Measurements from ENCODE around the gene PSMD5. TPM values are rescaled to one million over a fixed set of nuclear protein-coding genes. Genes with fewer than 3 reads are reported as not detected.

The PSMD5 gene
- total RNA-seq, 1 donor from 2014 or later = 43.6 TPM

DNA sequence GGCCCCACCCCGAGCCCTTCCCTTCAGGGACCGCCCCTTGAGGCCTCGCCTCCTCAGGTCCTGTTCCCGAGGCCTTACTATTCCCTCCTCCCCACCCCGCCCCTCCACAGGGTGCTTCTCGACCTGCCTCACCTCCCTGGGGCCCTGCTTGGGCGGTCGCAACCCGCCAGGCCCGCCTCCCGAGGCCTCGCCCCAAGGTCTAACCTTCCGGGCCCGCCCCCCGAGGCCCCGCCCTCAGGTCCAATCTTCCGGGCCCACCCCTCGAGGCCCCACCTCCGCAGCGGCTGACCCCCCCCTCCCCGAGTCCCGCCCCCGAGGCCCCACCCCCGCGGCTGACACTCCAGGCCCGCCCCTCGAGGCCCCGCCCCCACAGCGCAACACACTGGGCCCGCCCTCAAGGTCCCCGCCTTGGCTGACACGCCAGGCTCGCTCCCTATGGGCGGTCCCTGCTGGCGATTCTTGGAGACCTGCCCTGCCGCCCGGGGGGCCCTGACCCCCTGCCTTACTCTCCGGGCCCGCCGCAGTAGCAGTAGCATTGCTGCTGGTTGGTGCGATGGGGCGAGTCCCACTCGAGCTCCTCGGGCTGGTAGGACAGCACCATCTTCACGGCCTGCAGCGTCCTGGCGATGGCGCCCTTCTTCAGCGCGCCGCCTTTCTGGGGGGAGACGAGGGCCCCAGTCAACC lies 26.1 kb upstream of the PSMD5 start:
- TF ChIP-seq, protein P1, sequence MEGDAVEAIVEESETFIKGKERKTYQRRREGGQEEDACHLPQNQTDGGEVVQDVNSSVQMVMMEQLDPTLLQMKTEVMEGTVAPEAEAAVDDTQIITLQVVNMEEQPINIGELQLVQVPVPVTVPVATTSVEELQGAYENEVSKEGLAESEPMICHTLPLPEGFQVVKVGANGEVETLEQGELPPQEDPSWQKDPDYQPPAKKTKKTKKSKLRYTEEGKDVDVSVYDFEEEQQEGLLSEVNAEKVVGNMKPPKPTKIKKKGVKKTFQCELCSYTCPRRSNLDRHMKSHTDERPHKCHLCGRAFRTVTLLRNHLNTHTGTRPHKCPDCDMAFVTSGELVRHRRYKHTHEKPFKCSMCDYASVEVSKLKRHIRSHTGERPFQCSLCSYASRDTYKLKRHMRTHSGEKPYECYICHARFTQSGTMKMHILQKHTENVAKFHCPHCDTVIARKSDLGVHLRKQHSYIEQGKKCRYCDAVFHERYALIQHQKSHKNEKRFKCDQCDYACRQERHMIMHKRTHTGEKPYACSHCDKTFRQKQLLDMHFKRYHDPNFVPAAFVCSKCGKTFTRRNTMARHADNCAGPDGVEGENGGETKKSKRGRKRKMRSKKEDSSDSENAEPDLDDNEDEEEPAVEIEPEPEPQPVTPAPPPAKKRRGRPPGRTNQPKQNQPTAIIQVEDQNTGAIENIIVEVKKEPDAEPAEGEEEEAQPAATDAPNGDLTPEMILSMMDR (conservative IDR thresholded peaks at IDR 0.05) = peak; percentile 34
- peaks cover 15% of the 10 kb centered on the region for H3K4me1 Mint-ChIP-seq (ENCODE audit: unreplicated experiment)
- H3K9me3 Mint-ChIP-seq = no peaks in the 10 kb centered on the region
- H3K27me3 Mint-ChIP-seq = no peaks in the 10 kb centered on the region
- peak overlapping the region; percentile 89 for H3K27ac Mint-ChIP-seq
- peak; percentile 93 for DNase-seq (ENCODE audit: extremely low spot score, unreplicated experiment)
- peak overlapping the region; percentile 89 for H3K4me3 Mint-ChIP-seq
- peaks cover 7% of the 10 kb centered on the region for H3K36me3 Mint-ChIP-seq

DNA sequence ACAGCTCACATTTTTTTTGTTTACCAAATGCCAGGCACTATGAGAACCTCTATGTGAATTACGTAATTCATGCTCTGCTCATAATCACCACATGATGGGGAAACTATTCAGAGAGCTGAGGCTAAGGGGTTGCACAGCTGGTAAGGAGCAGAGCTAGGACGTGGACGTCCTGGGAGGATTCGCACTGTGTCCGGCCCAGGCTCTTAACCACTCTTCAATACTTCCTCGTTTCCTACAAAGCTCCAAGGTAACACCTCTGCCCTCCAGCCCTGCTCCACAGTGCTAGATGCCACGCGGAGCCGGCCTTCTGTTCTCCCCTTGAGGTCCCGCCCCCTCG lies 25.6 kb upstream of the PSMD5 start:
- Mint-ChIP-seq H3K27ac (peak overlapping the region; percentile 40), H3K27me3 (no peaks in the 10 kb centered on the region), H3K36me3 (peaks cover 4% of the 10 kb centered on the region), H3K4me1 (ENCODE audit: unreplicated experiment) (peaks cover 10% of the 10 kb centered on the region), H3K4me3 (peak overlapping the region; percentile 70), H3K9me3 (no peaks in the 10 kb centered on the region)
- TF ChIP-seq, protein P1 (conservative IDR thresholded peaks at IDR 0.05) = no peak
- DNase-seq (ENCODE audit: extremely low spot score, unreplicated experiment) = no peak

DNA sequence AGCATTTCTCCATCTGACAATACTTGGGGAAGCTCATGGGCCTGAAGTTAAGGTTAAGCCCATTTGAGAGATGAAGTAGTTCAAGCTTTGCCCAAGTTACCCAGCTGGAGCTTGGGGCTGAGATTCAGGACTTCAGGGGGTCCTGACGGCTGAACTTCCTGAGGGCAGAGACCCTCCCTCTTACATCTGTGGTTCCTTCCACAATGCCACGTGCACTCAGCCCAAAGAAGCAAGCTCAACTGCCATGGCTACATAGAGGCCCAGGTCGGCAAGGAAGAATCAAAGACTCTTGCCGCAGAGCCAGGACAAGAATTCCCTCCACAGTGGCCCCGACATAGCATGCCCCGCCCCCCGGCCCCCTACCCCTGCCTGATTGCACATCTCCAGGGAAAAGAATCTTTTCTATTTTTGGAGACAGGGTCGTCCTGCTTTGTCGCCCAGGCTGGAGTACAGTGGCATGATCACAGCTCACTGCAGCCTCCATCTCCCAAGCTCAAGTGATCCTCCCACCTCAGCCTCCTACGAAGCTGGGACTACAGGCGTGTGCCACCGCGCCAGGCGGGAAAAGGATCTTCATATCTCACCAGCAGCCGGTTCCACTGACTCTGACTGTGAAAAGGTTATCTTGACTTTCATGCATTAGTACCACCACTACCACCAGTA lies 25.1 kb upstream of the PSMD5 start:
- H3K27ac Mint-ChIP-seq = peak overlapping the region; percentile 40
- H3K36me3 Mint-ChIP-seq = peaks cover 9% of the 10 kb centered on the region
- DNase-seq (ENCODE audit: extremely low spot score, unreplicated experiment) = no peak
- peaks cover 10% of the 10 kb centered on the region for H3K4me1 Mint-ChIP-seq (ENCODE audit: unreplicated experiment)
- H3K4me3 Mint-ChIP-seq = peak overlapping the region; percentile 70
- no peaks in the 10 kb centered on the region for H3K27me3 Mint-ChIP-seq
- TF ChIP-seq, protein P1 (conservative IDR thresholded peaks at IDR 0.05) = no peak
- no peaks in the 10 kb centered on the region for H3K9me3 Mint-ChIP-seq

DNA sequence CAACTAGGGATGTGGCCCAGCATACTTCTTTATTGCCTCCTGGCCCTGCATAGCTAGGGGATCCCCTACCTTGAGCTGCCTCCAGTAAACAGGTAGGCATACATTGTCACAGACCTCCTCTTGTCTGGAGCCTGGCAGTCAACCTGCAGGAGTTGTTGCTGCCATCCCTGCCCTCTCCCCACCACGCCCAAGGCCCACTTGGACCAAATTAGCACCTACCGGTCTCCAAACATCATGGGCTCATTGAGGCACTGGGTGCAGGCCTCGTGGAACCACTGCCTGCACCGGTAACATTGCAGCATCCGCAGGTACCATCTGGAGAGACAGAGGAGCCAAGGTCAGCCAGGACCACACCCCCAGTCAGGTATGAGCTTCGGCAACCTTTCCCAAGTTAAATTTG lies 23.9 kb upstream of the PSMD5 start:
- H3K4me1 Mint-ChIP-seq (ENCODE audit: unreplicated experiment) = peaks cover 10% of the 10 kb centered on the region
- H3K36me3 Mint-ChIP-seq = peaks cover 8% of the 10 kb centered on the region
- H3K27me3 Mint-ChIP-seq = no peaks in the 10 kb centered on the region
- DNase-seq (ENCODE audit: extremely low spot score, unreplicated experiment) = no peak
- TF ChIP-seq, protein P1 (conservative IDR thresholded peaks at IDR 0.05) = no peak
- H3K4me3 Mint-ChIP-seq = no peak overlapping the region
- H3K9me3 Mint-ChIP-seq = no peaks in the 10 kb centered on the region
- peak overlapping the region; percentile 32 for H3K27ac Mint-ChIP-seq

DNA sequence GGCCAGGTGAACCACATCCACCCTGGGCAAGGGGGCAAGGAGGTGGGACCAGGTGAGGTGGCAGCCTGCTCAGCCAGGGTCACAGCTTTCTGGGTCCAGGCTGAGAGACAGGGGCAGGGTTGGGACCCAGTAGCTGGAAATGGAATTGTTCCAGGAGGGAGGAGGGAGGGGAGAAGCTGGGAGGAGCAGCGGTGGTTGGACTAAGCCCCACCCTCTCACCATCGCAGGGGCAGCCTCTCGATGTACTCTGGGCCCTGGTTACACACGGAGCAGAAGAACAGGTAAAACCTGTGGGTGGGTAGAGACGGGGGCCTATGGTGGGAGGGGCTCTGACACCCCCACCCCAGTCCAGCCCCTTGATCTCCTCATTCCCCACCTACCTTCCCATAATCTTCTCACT lies 23.1 kb upstream of the PSMD5 start:
- peak overlapping the region; percentile 32 for H3K27ac Mint-ChIP-seq

More for the DNA sequence above, 23.1 kb upstream of the PSMD5 start:
- peaks cover 10% of the 10 kb centered on the region for H3K4me1 Mint-ChIP-seq (ENCODE audit: unreplicated experiment)
- no peaks in the 10 kb centered on the region for H3K9me3 Mint-ChIP-seq
- peak overlapping the region; percentile 77 for H3K4me3 Mint-ChIP-seq
- TF ChIP-seq, protein P1 (conservative IDR thresholded peaks at IDR 0.05) = no peak
- no peak for DNase-seq (ENCODE audit: extremely low spot score, unreplicated experiment)
- H3K36me3 Mint-ChIP-seq = peaks cover 10% of the 10 kb centered on the region
- no peaks in the 10 kb centered on the region for H3K27me3 Mint-ChIP-seq
